ENCODE results near the gene SPARCL1. TPM values are rescaled to one million over a fixed set of nuclear protein-coding genes. Genes with fewer than 3 reads are reported as not detected.

SPARCL1 gene
- total and polyA plus RNA-seq, 10 of the 15 experiments (the other 5 are each of a cell fraction or from before 2014, with no cell fraction given) = 0.10 to 1.1 TPM; not detected in 8

DNA sequence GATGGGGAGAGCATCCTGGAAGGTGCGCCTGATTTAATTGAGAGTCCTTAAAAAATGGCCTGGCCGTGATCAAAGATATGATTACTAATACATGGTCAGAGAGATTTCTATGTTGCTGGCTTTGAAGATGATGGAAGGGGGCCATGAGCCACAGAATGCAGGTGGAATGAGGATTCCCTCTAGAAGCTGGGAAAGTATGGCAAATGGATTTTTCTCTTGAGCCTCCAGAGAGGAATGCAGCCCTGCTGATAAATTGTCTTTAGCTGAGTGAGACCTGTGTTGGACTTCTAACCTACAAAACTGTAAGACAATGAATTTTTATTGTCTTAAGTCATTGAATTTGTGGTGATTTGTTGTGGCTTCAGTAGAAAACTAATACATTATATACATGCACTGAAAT is 99.1 kb downstream of the SPARCL1 start:
- BruUV-seq (replicated peaks) = no TSS peak
- WGBS (ENCODE audit: insufficient coverage, insufficient replicate concordance, low lambda C conversion rate, missing lambda C conversion rate) = 100% methylated on average over 2 of the region's 2 CpGs
- H3K4me3 ChIP-seq = no peak overlapping the region
- no peaks in the 10 kb centered on the region for H3K27me3 ChIP-seq (replicated peaks in 1 of 2; ENCODE audit: control insufficient read depth in 2 of 2, insufficient read depth in 2 of 2, low read length in 1 of 2)
- no peak overlapping the region for H3K27ac ChIP-seq (ENCODE audit: control insufficient read depth, insufficient read depth)
- intact Hi-C loops (cut with micrococcal nuclease; ENCODE audit: unreplicated experiment) (no loop called here), in situ Hi-C loops (cut with MboI) (no loop called here)
- ChIA-PET SMC1A (ENCODE audit: uncharacterized antibody, unreplicated experiment) (no interaction called here), CTCF (no interaction called here), POLR2A (no interaction called here), RAD21 (ENCODE audit: unreplicated experiment) (no interaction called here)
- H3K4me2 ChIP-seq (ENCODE audit: control insufficient read depth, insufficient read depth) = no peak overlapping the region
- H4K20me1 ChIP-seq (ENCODE audit: control insufficient read depth, insufficient read depth) = no peaks in the 10 kb centered on the region
- no peak overlapping the region for H3K9ac ChIP-seq (ENCODE audit: control insufficient read depth, insufficient read depth, low read length)
- no peak overlapping the region for H2AFZ ChIP-seq (ENCODE audit: control insufficient read depth, low read depth, low read length)
- no peaks in the 10 kb centered on the region for H3K9me3 ChIP-seq (replicated peaks; ENCODE audit: control insufficient read depth, insufficient read depth, low read length)
- no peak for TF ChIP-seq NR2C2 (IDR thresholded peaks at IDR 0.05; ENCODE audit: borderline replicate concordance, control insufficient read depth, insufficient read length, low read depth)
- TF ChIP-seq ZNF274 (IDR thresholded peaks at IDR 0.05; ENCODE audit: insufficient read depth, insufficient read length) = no peak
- TF ChIP-seq MTA3 (IDR thresholded peaks at IDR 0.05; ENCODE audit: borderline replicate concordance, low read length) = no peak
- TF ChIP-seq PML (IDR thresholded peaks at IDR 0.05; ENCODE audit: low read length) = no peak
- no peak for TF ChIP-seq FOXM1 (IDR thresholded peaks at IDR 0.05; ENCODE audit: low read depth, low read length)
- TF ChIP-seq PAX5 (IDR thresholded peaks at IDR 0.05; ENCODE audit: borderline replicate concordance, low read depth, low read length) = no peak
- TF ChIP-seq ASH2L (IDR thresholded peaks at IDR 0.05; ENCODE audit: borderline replicate concordance, low read depth) = no peak
- TF ChIP-seq, protein P1, sequence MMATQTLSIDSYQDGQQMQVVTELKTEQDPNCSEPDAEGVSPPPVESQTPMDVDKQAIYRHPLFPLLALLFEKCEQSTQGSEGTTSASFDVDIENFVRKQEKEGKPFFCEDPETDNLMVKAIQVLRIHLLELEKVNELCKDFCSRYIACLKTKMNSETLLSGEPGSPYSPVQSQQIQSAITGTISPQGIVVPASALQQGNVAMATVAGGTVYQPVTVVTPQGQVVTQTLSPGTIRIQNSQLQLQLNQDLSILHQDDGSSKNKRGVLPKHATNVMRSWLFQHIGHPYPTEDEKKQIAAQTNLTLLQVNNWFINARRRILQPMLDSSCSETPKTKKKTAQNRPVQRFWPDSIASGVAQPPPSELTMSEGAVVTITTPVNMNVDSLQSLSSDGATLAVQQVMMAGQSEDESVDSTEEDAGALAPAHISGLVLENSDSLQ (IDR thresholded peaks at IDR 0.05) = no peak
- FAIRE-seq (no peak), ATAC-seq (no peak), DNase-seq (ENCODE audit: low read depth, low spot score) (no peak)
- no peaks in the 10 kb centered on the region for H3K4me1 ChIP-seq (ENCODE audit: control insufficient read depth, insufficient read depth, low read length)
- peaks cover 6% of the 10 kb centered on the region for H3K79me2 ChIP-seq (ENCODE audit: control insufficient read depth, insufficient read depth, low read length)
- no peaks in the 10 kb centered on the region; a peak in 1 of 4 replicates for H3K36me3 ChIP-seq (ENCODE audit: control insufficient read depth in 2 of 2, insufficient read depth in 2 of 2, low read length in 1 of 2)

DNA sequence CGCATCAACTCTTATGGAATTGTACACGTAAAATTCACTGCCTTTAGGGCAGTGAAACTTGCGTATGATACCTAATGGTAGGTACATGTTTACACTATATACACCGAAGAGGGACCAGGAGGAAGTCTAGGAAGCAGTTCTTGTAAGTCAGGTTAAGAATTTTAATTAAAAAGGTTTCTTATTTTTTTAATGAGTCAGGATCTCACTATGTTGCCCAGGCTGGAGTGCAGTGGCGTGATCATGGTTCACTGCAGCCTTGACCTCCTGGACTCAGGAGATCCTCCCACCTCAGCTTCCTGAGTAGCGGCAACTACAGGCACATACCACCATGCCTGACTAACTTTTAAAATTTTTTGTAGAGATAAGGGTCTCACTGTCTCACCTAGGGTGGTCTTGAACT is 100.2 kb downstream of the SPARCL1 start:
- ChIA-PET RAD21 (ENCODE audit: unreplicated experiment) (no interaction called here), SMC1A (ENCODE audit: uncharacterized antibody, unreplicated experiment) (no interaction called here), POLR2A (no interaction called here), CTCF (no interaction called here)
- no peak for TF ChIP-seq ZNF24 (IDR thresholded peaks at IDR 0.05)
- TF ChIP-seq RELA (IDR thresholded peaks at IDR 0.05; ENCODE audit: borderline replicate concordance, partially characterized antibody) = no peak
- TF ChIP-seq, protein P2, sequence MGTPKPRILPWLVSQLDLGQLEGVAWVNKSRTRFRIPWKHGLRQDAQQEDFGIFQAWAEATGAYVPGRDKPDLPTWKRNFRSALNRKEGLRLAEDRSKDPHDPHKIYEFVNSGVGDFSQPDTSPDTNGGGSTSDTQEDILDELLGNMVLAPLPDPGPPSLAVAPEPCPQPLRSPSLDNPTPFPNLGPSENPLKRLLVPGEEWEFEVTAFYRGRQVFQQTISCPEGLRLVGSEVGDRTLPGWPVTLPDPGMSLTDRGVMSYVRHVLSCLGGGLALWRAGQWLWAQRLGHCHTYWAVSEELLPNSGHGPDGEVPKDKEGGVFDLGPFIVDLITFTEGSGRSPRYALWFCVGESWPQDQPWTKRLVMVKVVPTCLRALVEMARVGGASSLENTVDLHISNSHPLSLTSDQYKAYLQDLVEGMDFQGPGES (IDR thresholded peaks at IDR 0.05) = no peak
- no peak for TF ChIP-seq RAD51 (IDR thresholded peaks at IDR 0.05)
- TF ChIP-seq HDGF (IDR thresholded peaks at IDR 0.05) = no peak
- TF ChIP-seq, protein P3, sequence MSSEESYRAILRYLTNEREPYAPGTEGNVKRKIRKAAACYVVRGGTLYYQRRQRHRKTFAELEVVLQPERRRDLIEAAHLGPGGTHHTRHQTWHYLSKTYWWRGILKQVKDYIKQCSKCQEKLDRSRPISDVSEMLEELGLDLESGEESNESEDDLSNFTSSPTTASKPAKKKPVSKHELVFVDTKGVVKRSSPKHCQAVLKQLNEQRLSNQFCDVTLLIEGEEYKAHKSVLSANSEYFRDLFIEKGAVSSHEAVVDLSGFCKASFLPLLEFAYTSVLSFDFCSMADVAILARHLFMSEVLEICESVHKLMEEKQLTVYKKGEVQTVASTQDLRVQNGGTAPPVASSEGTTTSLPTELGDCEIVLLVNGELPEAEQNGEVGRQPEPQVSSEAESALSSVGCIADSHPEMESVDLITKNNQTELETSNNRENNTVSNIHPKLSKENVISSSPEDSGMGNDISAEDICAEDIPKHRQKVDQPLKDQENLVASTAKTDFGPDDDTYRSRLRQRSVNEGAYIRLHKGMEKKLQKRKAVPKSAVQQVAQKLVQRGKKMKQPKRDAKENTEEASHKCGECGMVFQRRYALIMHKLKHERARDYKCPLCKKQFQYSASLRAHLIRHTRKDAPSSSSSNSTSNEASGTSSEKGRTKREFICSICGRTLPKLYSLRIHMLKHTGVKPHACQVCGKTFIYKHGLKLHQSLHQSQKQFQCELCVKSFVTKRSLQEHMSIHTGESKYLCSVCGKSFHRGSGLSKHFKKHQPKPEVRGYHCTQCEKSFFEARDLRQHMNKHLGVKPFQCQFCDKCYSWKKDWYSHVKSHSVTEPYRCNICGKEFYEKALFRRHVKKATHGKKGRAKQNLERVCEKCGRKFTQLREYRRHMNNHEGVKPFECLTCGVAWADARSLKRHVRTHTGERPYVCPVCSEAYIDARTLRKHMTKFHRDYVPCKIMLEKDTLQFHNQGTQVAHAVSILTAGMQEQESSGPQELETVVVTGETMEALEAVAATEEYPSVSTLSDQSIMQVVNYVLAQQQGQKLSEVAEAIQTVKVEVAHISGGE (CRISPR knock-in tag; IDR thresholded peaks at IDR 0.05) = no peak
- Histone ChIP-seq H3K27me3 (replicated peaks in 1 of 2; ENCODE audit: control insufficient read depth in 2 of 2, insufficient read depth in 2 of 2, low read length in 1 of 2) (no peaks in the 10 kb centered on the region), H2AFZ (ENCODE audit: control insufficient read depth, low read depth, low read length) (no peak overlapping the region), H3K79me2 (ENCODE audit: control insufficient read depth, insufficient read depth, low read length) (peaks cover 14% of the 10 kb centered on the region), H3K4me3 (no peak overlapping the region), H3K36me3 (ENCODE audit: control insufficient read depth in 2 of 2, insufficient read depth in 2 of 2, low read length in 1 of 2) (no peaks in the 10 kb centered on the region), H3K4me2 (ENCODE audit: control insufficient read depth, insufficient read depth) (no peak overlapping the region), H3K9me3 (replicated peaks; ENCODE audit: control insufficient read depth, insufficient read depth, low read length) (no peaks in the 10 kb centered on the region), H4K20me1 (ENCODE audit: control insufficient read depth, insufficient read depth) (no peaks in the 10 kb centered on the region), H3K27ac (ENCODE audit: control insufficient read depth, insufficient read depth) (no peak overlapping the region), H3K4me1 (ENCODE audit: control insufficient read depth, insufficient read depth, low read length) (no peaks in the 10 kb centered on the region), H3K9ac (ENCODE audit: control insufficient read depth, insufficient read depth, low read length) (no peak overlapping the region)
- intact Hi-C loops (cut with micrococcal nuclease; ENCODE audit: unreplicated experiment) (no loop called here), in situ Hi-C loops (cut with MboI) (no loop called here)
- BruUV-seq (replicated peaks) = no TSS peak
- FAIRE-seq (no peak), ATAC-seq (no peak), DNase-seq (ENCODE audit: low read depth, low spot score) (no peak)
- WGBS (ENCODE audit: insufficient coverage, insufficient replicate concordance, low lambda C conversion rate, missing lambda C conversion rate) = 99% methylated on average over 6 of the region's 6 CpGs

Measured in GM12878 (cell line).